GM23338 (cell line): ENCODE results near the gene BCKDK. TPM values are rescaled to one million over a fixed set of nuclear protein-coding genes. Genes with fewer than 3 reads are reported as not detected.

ENCODE experiments used
- ATAC-seq: fragments of 200-7000 bp; cut with Tn5 transposase; 3 replicates; pipeline ENCODE4 v1.9.1; 2020
- DNase-seq: peaks from one replicate; pipeline ENCODE4 v3.0.0-alpha.2; 2015; ENCODE audit warnings: low spot score
- H2AFZ ChIP-seq: fragments of 200-600 bp; sonication (generic); 2 replicates; pipeline ENCODE4 v1.8.0; 2016; ENCODE audit warnings: antibody characterized with exemption, mild to moderate bottlenecking, moderate library complexity
- H3F3A ChIP-seq: fragments of 200-600 bp; sonication (generic); replicated peaks from 2 replicates; pipeline ENCODE4 v1.8.0; 2017; ENCODE audit warnings: antibody characterized with exemption, mixed run types, low read depth
- H3K27ac ChIP-seq: fragments of 200-600 bp; sonication (generic); 2 replicates; pipeline ENCODE4 v1.6.1; 2016; ENCODE audit warnings: low read depth
- H3K27me3 ChIP-seq: fragments of 200-600 bp; sonication (generic); 2 replicates; pipeline ENCODE4 v1.8.0; 2016; ENCODE audit warnings: mild to moderate bottlenecking, mixed run types, moderate library complexity; ENCODE audit not compliant: insufficient read depth
- H3K36me3 ChIP-seq: fragments of 200-600 bp; sonication (generic); 2 replicates; pipeline ENCODE4 v1.8.0; 2016; ENCODE audit warnings: mild to moderate bottlenecking; ENCODE audit not compliant: insufficient read depth
- H3K4me1 ChIP-seq: fragments of 200-600 bp; sonication (generic); 2 replicates; pipeline ENCODE4 v1.8.0; 2016; ENCODE audit warnings: mild to moderate bottlenecking, moderate library complexity; ENCODE audit not compliant: insufficient read depth
- H3K4me2 ChIP-seq: fragments of 200-600 bp; sonication (generic); 2 replicates; pipeline ENCODE4 v1.7.1; 2017; ENCODE audit warnings: mixed run types
- H3K4me3 ChIP-seq: fragments of 200-600 bp; sonication (generic); 2 replicates; pipeline ENCODE4 v1.6.1; 2016; ENCODE audit warnings: mixed run types
- H3K79me2 ChIP-seq: fragments of 200-600 bp; sonication (generic); replicated peaks from 2 replicates; pipeline ENCODE4 v1.8.0; 2017; ENCODE audit warnings: mild to moderate bottlenecking; ENCODE audit not compliant: insufficient read depth
- H3K9me2 ChIP-seq: fragments of 200-600 bp; sonication (generic); 2 replicates; pipeline ENCODE4 v1.8.0; 2017; ENCODE audit not compliant: insufficient read depth
- H4K20me1 ChIP-seq: fragments of 200-600 bp; sonication (generic); replicated peaks from 2 replicates; pipeline ENCODE4 v1.8.0; 2017; ENCODE audit warnings: mild to moderate bottlenecking; ENCODE audit not compliant: insufficient read depth
- H3K27ac Mint-ChIP-seq: 2 replicates; pipeline ENCODE4 v1.8.0; 2020; ENCODE audit warnings: inconsistent platforms, mild to moderate bottlenecking, moderate library complexity, mixed read lengths
- H3K27me3 Mint-ChIP-seq: 3 replicates; pipeline ENCODE4 v1.8.0; 2022; ENCODE audit warnings: low read depth, mild to moderate bottlenecking, moderate library complexity, mixed read lengths, inconsistent platforms; ENCODE audit not compliant: insufficient read depth, poor library complexity
- H3K36me3 Mint-ChIP-seq: 3 replicates; pipeline ENCODE4 v1.8.0; 2021; ENCODE audit warnings: low read depth, mild to moderate bottlenecking, inconsistent platforms, moderate library complexity, mixed read lengths
- H3K4me1 Mint-ChIP-seq: 3 replicates; pipeline ENCODE4 v1.8.0; 2020; ENCODE audit warnings: mild to moderate bottlenecking, inconsistent platforms, mixed read lengths
- H3K4me3 Mint-ChIP-seq: 3 replicates; pipeline ENCODE4 v1.8.0; 2021; ENCODE audit warnings: moderate library complexity, mild to moderate bottlenecking, inconsistent platforms, mixed read lengths
- H3K9me3 Mint-ChIP-seq: 3 replicates; pipeline ENCODE4 v1.8.0; 2020; ENCODE audit warnings: moderate library complexity, mild to moderate bottlenecking, inconsistent platforms, mixed read lengths
- CREB1 ChIP-seq: fragments of 250-450 bp; sonication (Bioruptor Pico); IDR thresholded peaks from 2 replicates; pipeline ENCODE4 v1.5.0; 2020; ENCODE audit warnings: low read depth, mild to moderate bottlenecking, moderate library complexity
- CTCF ChIP-seq, 2 experiments: fragments of 200-600 bp in 1 of 2; sonication (generic) in 1 of 2; conservative IDR thresholded peaks; 2 replicates each; pipeline versions ENCODE4 v1.5.1 to v1.6.1; 2016 to 2017; ENCODE audit warnings: antibody characterized with exemption in 2 of 2, low read depth in 2 of 2, mild to moderate bottlenecking in 2 of 2, moderate library complexity in 1 of 2
- ETS1 ChIP-seq: IDR thresholded peaks from 2 replicates; pipeline ENCODE4 v1.6.1; 2016; ENCODE audit warnings: antibody characterized with exemption
- EZH2 ChIP-seq: fragments of 200-600 bp; sonication (generic); IDR thresholded peaks from one replicate; pipeline ENCODE4 v1.8.0; 2017; ENCODE audit warnings: antibody characterized with exemption, mild to moderate bottlenecking, low read depth; ENCODE audit not compliant: unreplicated experiment
- EZH2phosphoT487 ChIP-seq: fragments of 200-600 bp; sonication (generic); IDR thresholded peaks from one replicate; pipeline ENCODE4 v1.8.1; 2018; ENCODE audit warnings: antibody characterized with exemption; ENCODE audit not compliant: unreplicated experiment
- NANOG ChIP-seq: IDR thresholded peaks from 2 replicates; pipeline ENCODE4 v1.6.1; 2016; ENCODE audit warnings: antibody characterized with exemption, borderline replicate concordance
- POLR2AphosphoS5 ChIP-seq: IDR thresholded peaks from 2 replicates; pipeline ENCODE4 v1.6.1; 2016; ENCODE audit warnings: antibody characterized with exemption, low read depth
- REST ChIP-seq: IDR thresholded peaks from one replicate; pipeline ENCODE4 v1.6.1; 2018; ENCODE audit warnings: antibody characterized with exemption; ENCODE audit not compliant: unreplicated experiment
- STAT1 ChIP-seq: IDR thresholded peaks from one replicate; pipeline ENCODE4 v1.6.1; 2016; ENCODE audit warnings: antibody characterized with exemption; ENCODE audit not compliant: unreplicated experiment
- polyA plus RNA-seq: library from polyadenylated mRNA; unstranded; fragments of >200 nt; fragmentation: Nextera tagmentation; extraction: Ambion mirVana; gene quantifications from 2 replicates; pipeline ENCODE4 v1.2.1, GENCODE V29; 2016
- total RNA-seq: library from RNA; depleted of rRNA; stranded (reverse); fragments of >200 nt; shearing (Covaris generic); gene quantifications from 2 replicates; pipeline ENCODE4 v1.2.3, GENCODE V29; 2014

The BCKDK gene
- total and polyA plus RNA-seq, 2 experiments from 2014 or later = 36.1 to 58.9 TPM

- peaks cover 10% of the 10 kb centered on the region for H3K36me3 Mint-ChIP-seq
- no peaks in the 10 kb centered on the region for H3K9me2 ChIP-seq
- TF ChIP-seq CTCF (conservative IDR thresholded peaks at IDR 0.05; ENCODE audit: low read depth in 2 of 2) (peak; percentile 70 to 78), EZH2 (no peak), STAT1 (no peak)
- H3K27ac ChIP-seq = no peak overlapping the region
- no peaks in the 10 kb centered on the region for H3K36me3 ChIP-seq
- H3K4me1 ChIP-seq = peaks cover 6% of the 10 kb centered on the region; the same call in 1 of the 2 replicates
- H3K9me3 Mint-ChIP-seq = peaks cover 16% of the 10 kb centered on the region
- peaks cover 22% of the 10 kb centered on the region for H3K27me3 Mint-ChIP-seq
- H3K27me3 ChIP-seq = no peaks in the 10 kb centered on the region
- no peak overlapping the region for H3K4me3 Mint-ChIP-seq
- H2AFZ ChIP-seq = peak overlapping the region; percentile 88; the same call in 1 of the 2 replicates
- no peaks in the 10 kb centered on the region for H4K20me1 ChIP-seq
- H3F3A ChIP-seq = peaks cover 5% of the 10 kb centered on the region; the same call in 1 of the 2 replicates
- H3K4me3 ChIP-seq = peak overlapping the region; percentile 42; the same call in 1 of the 2 replicates
- peak overlapping the region; percentile 69; the same call in 1 of the 2 replicates for H3K4me2 ChIP-seq
- DNase-seq (peak; percentile 85), ATAC-seq (peak; percentile 49)
- H3K4me1 Mint-ChIP-seq = peaks cover 9% of the 10 kb centered on the region; the same call in 1 of the 3 replicates
- no peak overlapping the region for H3K27ac Mint-ChIP-seq
- no peaks in the 10 kb centered on the region for H3K79me2 ChIP-seq
These were observed 2.4 kb upstream of the BCKDK start for GRCh38 chr16:31105677-31106213.

GRCh38 chr16:31106509-31107464, 1.4 kb upstream of the BCKDK start:
- Histone ChIP-seq H3K36me3 (no peaks in the 10 kb centered on the region), H3K79me2 (no peaks in the 10 kb centered on the region), H2AFZ (no peak overlapping the region), H3F3A (peaks cover 5% of the 10 kb centered on the region; the same call in 1 of the 2 replicates), H4K20me1 (no peaks in the 10 kb centered on the region; the same call in 1 of the 2 replicates), H3K4me2 (no peak overlapping the region), H3K9me2 (no peaks in the 10 kb centered on the region), H3K4me1 (peaks cover 6% of the 10 kb centered on the region; the same call in 1 of the 2 replicates), H3K27me3 (no peaks in the 10 kb centered on the region), H3K27ac (no peak overlapping the region), H3K4me3 (no peak overlapping the region)
- Mint-ChIP-seq H3K9me3 (peaks cover 16% of the 10 kb centered on the region), H3K27me3 (peaks cover 18% of the 10 kb centered on the region), H3K4me1 (peaks cover 9% of the 10 kb centered on the region; the same call in 1 of the 3 replicates), H3K4me3 (peak overlapping the region; percentile 77; the same call in 1 of the 3 replicates), H3K36me3 (peaks cover 18% of the 10 kb centered on the region), H3K27ac (no peak overlapping the region)
- ATAC-seq (no peak), DNase-seq (no peak)
- TF ChIP-seq REST (no peak), POLR2AphosphoS5 (no peak), CREB1 (CRISPR knock-in tag) (no peak), NANOG (no peak), EZH2phosphoT487 (no peak), ETS1 (no peak)
